GDM1 (cell line): ENCODE measurements around the gene WNT3A.
"Not testable (repeated sequence)": the region's sequence is repeated elsewhere in the genome, so short reads cannot be mapped to it uniquely, and the experiment has no call there.

Experiments used
- DNase-seq: peaks from one replicate; lab custom pipeline; 2025; lab: John Stamatoyannopoulos, UW

Gene WNT3A

GRCh38 chr1:228006786-228007048 is at the start of gene WNT3A:
TSS of gene WNT3A (plus strand) at chr1:228006998. CDS start at chr1:228007129, 131 bp downstream.
- no peak for DNase-seq

- no peak for DNase-seq
These were observed 48.0 kb upstream of the WNT3A start for GRCh38 chr1:227958617-227959324.

GRCh38 chr1:227959325-227959860 is 47.4 kb upstream of the WNT3A start:
- no peak for DNase-seq

- peak; percentile 44 for DNase-seq
These were observed 44.9 kb upstream of the WNT3A start for GRCh38 chr1:227961651-227962466.

- not testable (repeated sequence) for DNase-seq
These were observed 40.1 kb upstream of the WNT3A start for GRCh38 chr1:227966733-227967132.

- not testable (repeated sequence) for DNase-seq
These were observed 39.0 kb upstream of the WNT3A start for GRCh38 chr1:227967815-227968214.

GRCh38 chr1:227970076-227970995 is 36.5 kb upstream of the WNT3A start:
- DNase-seq, result not testable (repeated sequence)

- not testable (repeated sequence) for DNase-seq
These were observed 35.6 kb upstream of the WNT3A start for GRCh38 chr1:227971216-227971615.

GRCh38 chr1:227971643-227972282 is 35.0 kb upstream of the WNT3A start:
- DNase-seq, result not testable (repeated sequence)

- DNase-seq, result not testable (repeated sequence)
These were observed 34.5 kb upstream of the WNT3A start for GRCh38 chr1:227972283-227972679.

GRCh38 chr1:227972843-227973374 is 33.9 kb upstream of the WNT3A start:
- not testable (repeated sequence) for DNase-seq

GRCh38 chr1:227973724-227974288 is 33.0 kb upstream of the WNT3A start:
- DNase-seq, result not testable (repeated sequence)

GRCh38 chr1:227975583-227976283 is 31.1 kb upstream of the WNT3A start:
- DNase-seq, result not testable (repeated sequence)

GRCh38 chr1:227987181-227987580 is 19.6 kb upstream of the WNT3A start:
- no peak for DNase-seq

- DNase-seq, result no peak
These were observed 12.0 kb upstream of the WNT3A start for GRCh38 chr1:227994632-227995300.

GRCh38 chr1:227996187-227996950 is 10.4 kb upstream of the WNT3A start:
- DNase-seq, result no peak

GRCh38 chr1:227998374-227999055 is 8.3 kb upstream of the WNT3A start:
- DNase-seq, result no peak
